ENCODE measurements around the gene SLC30A4. TPM values are rescaled to one million over a fixed set of nuclear protein-coding genes. Genes with fewer than 3 reads are reported as not detected.

Gene SLC30A4
- polyA plus RNA-seq, 1 of the 3 experiments (the other 2 are of a cell fraction), result 1.9 TPM

- 6% methylated on average over 12 of the region's 12 CpGs for WGBS (ENCODE audit: low lambda C conversion rate)
- POLR2A ChIA-PET, result no interaction called here
- no peaks in the 10 kb centered on the region for H3K27me3 ChIP-seq (ENCODE audit: insufficient read depth)
- DNase-seq, result peak; percentile 72
- no peaks in the 10 kb centered on the region for H3K9me2 ChIP-seq
- no peaks in the 10 kb centered on the region for H3K36me3 ChIP-seq (replicated peaks in 1 of 2; ENCODE audit: control insufficient read depth in 1 of 2, insufficient read depth in 2 of 2, low read length in 1 of 2)
- H3K4me3 ChIP-seq (ENCODE audit: low read depth in 2 of 2, low read length in 1 of 2), result peak overlapping the region; percentile 50 to 67
- H3K9ac ChIP-seq, result no peak overlapping the region; the same call in 1 of the 2 replicates
- peak overlapping the region; percentile 83 for H2AFZ ChIP-seq (ENCODE audit: low read depth)
- TF ChIP-seq RAD21 (IDR thresholded peaks at IDR 0.05; ENCODE audit: low read length) (peak; percentile 70), JUND (IDR thresholded peaks at IDR 0.05) (no peak), EZH2phosphoT487 (IDR thresholded peaks at IDR 0.05; ENCODE audit: borderline replicate concordance, low read depth) (no peak), RCOR1 (IDR thresholded peaks at IDR 0.05; ENCODE audit: low read length) (no peak), FOXJ3 (CRISPR knock-in tag; IDR thresholded peaks at IDR 0.05) (no peak), POLR2AphosphoS5 (IDR thresholded peaks at IDR 0.05; ENCODE audit: low read depth, low read length) (no peak), EP300 (IDR thresholded peaks at IDR 0.05; ENCODE audit: borderline replicate concordance in 1 of 2, low read depth in 1 of 2, low read length in 1 of 2) (no peak), GATA2 (CRISPR knock-in tag; IDR thresholded peaks at IDR 0.05) (no peak), TCF12 (IDR thresholded peaks at IDR 0.05) (no peak), RFX5 (IDR thresholded peaks at IDR 0.05; ENCODE audit: low read length) (no peak), FOSL2 (IDR thresholded peaks at IDR 0.05; ENCODE audit: borderline replicate concordance, low read depth) (no peak), SMC3 (IDR thresholded peaks at IDR 0.05; ENCODE audit: low read depth, low read length) (peak; percentile 75)
- TF ChIP-seq, protein P1, sequence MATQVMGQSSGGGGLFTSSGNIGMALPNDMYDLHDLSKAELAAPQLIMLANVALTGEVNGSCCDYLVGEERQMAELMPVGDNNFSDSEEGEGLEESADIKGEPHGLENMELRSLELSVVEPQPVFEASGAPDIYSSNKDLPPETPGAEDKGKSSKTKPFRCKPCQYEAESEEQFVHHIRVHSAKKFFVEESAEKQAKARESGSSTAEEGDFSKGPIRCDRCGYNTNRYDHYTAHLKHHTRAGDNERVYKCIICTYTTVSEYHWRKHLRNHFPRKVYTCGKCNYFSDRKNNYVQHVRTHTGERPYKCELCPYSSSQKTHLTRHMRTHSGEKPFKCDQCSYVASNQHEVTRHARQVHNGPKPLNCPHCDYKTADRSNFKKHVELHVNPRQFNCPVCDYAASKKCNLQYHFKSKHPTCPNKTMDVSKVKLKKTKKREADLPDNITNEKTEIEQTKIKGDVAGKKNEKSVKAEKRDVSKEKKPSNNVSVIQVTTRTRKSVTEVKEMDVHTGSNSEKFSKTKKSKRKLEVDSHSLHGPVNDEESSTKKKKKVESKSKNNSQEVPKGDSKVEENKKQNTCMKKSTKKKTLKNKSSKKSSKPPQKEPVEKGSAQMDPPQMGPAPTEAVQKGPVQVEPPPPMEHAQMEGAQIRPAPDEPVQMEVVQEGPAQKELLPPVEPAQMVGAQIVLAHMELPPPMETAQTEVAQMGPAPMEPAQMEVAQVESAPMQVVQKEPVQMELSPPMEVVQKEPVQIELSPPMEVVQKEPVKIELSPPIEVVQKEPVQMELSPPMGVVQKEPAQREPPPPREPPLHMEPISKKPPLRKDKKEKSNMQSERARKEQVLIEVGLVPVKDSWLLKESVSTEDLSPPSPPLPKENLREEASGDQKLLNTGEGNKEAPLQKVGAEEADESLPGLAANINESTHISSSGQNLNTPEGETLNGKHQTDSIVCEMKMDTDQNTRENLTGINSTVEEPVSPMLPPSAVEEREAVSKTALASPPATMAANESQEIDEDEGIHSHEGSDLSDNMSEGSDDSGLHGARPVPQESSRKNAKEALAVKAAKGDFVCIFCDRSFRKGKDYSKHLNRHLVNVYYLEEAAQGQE (IDR thresholded peaks at IDR 0.05; ENCODE audit: low read depth, low read length), result no peak
- TF ChIP-seq, protein P2, sequence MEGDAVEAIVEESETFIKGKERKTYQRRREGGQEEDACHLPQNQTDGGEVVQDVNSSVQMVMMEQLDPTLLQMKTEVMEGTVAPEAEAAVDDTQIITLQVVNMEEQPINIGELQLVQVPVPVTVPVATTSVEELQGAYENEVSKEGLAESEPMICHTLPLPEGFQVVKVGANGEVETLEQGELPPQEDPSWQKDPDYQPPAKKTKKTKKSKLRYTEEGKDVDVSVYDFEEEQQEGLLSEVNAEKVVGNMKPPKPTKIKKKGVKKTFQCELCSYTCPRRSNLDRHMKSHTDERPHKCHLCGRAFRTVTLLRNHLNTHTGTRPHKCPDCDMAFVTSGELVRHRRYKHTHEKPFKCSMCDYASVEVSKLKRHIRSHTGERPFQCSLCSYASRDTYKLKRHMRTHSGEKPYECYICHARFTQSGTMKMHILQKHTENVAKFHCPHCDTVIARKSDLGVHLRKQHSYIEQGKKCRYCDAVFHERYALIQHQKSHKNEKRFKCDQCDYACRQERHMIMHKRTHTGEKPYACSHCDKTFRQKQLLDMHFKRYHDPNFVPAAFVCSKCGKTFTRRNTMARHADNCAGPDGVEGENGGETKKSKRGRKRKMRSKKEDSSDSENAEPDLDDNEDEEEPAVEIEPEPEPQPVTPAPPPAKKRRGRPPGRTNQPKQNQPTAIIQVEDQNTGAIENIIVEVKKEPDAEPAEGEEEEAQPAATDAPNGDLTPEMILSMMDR (IDR thresholded peaks at IDR 0.05), result peak; percentile 85
- TF ChIP-seq, protein P3, sequence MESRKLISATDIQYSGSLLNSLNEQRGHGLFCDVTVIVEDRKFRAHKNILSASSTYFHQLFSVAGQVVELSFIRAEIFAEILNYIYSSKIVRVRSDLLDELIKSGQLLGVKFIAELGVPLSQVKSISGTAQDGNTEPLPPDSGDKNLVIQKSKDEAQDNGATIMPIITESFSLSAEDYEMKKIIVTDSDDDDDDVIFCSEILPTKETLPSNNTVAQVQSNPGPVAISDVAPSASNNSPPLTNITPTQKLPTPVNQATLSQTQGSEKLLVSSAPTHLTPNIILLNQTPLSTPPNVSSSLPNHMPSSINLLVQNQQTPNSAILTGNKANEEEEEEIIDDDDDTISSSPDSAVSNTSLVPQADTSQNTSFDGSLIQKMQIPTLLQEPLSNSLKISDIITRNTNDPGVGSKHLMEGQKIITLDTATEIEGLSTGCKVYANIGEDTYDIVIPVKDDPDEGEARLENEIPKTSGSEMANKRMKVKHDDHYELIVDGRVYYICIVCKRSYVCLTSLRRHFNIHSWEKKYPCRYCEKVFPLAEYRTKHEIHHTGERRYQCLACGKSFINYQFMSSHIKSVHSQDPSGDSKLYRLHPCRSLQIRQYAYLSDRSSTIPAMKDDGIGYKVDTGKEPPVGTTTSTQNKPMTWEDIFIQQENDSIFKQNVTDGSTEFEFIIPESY (IDR thresholded peaks at IDR 0.05; ENCODE audit: borderline replicate concordance, low read depth), result no peak
- TF ChIP-seq, protein P4, sequence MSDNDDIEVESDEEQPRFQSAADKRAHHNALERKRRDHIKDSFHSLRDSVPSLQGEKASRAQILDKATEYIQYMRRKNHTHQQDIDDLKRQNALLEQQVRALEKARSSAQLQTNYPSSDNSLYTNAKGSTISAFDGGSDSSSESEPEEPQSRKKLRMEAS (IDR thresholded peaks at IDR 0.05; ENCODE audit: low read depth), result no peak
- TF ChIP-seq, protein P5, sequence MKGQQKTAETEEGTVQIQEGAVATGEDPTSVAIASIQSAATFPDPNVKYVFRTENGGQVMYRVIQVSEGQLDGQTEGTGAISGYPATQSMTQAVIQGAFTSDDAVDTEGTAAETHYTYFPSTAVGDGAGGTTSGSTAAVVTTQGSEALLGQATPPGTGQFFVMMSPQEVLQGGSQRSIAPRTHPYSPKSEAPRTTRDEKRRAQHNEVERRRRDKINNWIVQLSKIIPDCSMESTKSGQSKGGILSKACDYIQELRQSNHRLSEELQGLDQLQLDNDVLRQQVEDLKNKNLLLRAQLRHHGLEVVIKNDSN (IDR thresholded peaks at IDR 0.05; ENCODE audit: borderline replicate concordance, low read depth), result no peak
- H3K79me2 ChIP-seq (ENCODE audit: insufficient read depth), result no peaks in the 10 kb centered on the region
- peak overlapping the region; percentile 73 for H3K4me2 ChIP-seq
- no peaks in the 10 kb centered on the region for H4K20me1 ChIP-seq (ENCODE audit: insufficient read depth)
- H3K4me1 ChIP-seq (ENCODE audit: control insufficient read depth in 1 of 2, insufficient read depth in 2 of 2, low read depth in 1 of 2, low read length in 1 of 2), result peaks cover 10 to 21% of the 10 kb centered on the region in 2 experiments
- no peaks in the 10 kb centered on the region for H3K9me3 ChIP-seq
- H3F3A ChIP-seq (replicated peaks; ENCODE audit: insufficient read depth), result peaks cover 29% of the 10 kb centered on the region
- CTCF ChIA-PET, result interaction anchor here (0.7 to 4.8 kb wide), 55 partner anchors 10 to 811 kb away, joined by 3 to 131 read pairs (median 7); partner anchors contain the start of genes BLOC1S6 and SHF
- no peak overlapping the region for H3K27ac ChIP-seq (ENCODE audit: low read depth in 2 of 2, low read length in 1 of 2)
Observed at GRCh38 chr15:45458746-45459403, 63.7 kb downstream of the SLC30A4 start.
